ENCODE results near the gene DCLK1.

The DCLK1 gene

GRCh38 chr13:35814605-35815011, 316.6 kb downstream of the DCLK1 start:
- DNase-seq, result peak; percentile 70

- DNase-seq, result no peak
Measured at GRCh38 chr13:35812736-35813135, 318.4 kb downstream of the DCLK1 start.

DNA sequence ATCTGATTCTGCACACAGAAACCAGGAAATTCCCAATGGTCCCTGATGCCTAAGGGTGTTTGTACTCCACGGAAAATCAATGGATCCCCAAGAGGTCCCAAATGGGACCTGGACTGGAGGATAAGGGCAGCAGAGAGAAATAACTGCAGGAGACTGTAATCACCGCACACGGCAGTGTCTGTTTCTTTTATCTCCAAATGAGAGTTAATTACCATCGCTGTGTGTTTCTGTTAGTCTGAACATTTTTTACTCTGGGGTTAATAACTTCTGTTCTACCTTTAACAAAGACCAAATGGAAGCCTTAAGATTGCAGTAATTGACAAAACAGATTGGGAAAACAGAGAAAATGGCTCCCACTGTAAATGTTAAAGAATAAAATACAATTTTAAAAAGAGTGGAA, 320.9 kb downstream of the DCLK1 start:
- no peak for DNase-seq

DNA sequence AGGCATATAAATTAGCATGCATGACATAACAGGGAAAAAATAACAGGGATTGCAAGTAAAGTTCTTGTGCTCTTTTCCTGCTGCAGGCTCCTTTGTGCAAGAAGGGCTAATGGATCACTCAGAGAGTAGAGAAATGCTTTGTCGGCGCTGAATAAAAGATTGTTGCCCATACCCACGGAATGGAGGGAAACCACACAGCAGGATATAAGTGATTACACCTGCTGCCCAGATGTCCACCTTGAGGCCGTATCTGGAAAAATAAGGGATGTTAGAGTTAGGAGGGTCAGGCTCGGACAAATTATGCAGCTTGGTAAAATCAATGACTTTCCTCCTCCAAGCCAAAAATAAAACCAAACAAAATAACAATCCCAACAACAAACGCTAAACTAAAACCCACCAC, 322.3 kb downstream of the DCLK1 start:
- DNase-seq, result no peak

- DNase-seq, result no peak
Measured at GRCh38 chr13:35804901-35805300, 326.3 kb downstream of the DCLK1 start.

- no peak for DNase-seq
Measured at GRCh38 chr13:35797991-35798390, 333.2 kb downstream of the DCLK1 start.

- no peak for DNase-seq
Measured at GRCh38 chr13:35797244-35797643, 333.9 kb downstream of the DCLK1 start.

- no peak for DNase-seq
Measured at GRCh38 chr13:35796623-35797022, 334.6 kb downstream of the DCLK1 start.

DNA sequence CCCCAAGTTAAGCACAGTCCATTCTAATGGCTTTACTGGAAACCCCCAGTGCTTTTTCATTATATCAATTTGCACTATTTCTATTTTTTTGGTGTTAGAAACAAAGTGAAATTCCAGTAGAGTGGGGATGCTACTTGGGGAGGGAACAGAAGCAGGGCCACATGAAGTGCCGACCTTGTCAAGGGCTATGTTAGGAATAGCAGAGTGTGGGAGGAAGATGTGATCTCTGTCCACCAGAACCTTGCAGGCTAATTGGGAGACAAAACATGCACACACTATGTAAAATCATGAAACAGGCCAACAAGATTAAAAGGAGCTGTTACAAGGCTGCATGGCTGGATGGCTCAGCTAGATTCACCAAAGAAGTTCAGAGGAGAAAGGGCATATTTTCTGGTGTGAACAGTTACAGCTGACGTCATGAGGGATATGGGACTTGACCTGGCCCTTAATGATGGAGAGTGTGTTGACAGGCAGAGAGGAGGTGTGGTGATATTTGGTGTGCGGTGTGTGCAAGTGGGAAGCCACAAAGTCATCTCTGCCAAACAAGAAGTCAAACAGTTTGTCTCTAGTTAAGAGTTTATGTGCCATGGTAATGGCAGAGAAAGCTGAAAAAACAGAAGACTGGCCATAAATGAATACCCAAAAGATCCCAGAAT, 336.3 kb downstream of the DCLK1 start:
- no peak for DNase-seq

DNA sequence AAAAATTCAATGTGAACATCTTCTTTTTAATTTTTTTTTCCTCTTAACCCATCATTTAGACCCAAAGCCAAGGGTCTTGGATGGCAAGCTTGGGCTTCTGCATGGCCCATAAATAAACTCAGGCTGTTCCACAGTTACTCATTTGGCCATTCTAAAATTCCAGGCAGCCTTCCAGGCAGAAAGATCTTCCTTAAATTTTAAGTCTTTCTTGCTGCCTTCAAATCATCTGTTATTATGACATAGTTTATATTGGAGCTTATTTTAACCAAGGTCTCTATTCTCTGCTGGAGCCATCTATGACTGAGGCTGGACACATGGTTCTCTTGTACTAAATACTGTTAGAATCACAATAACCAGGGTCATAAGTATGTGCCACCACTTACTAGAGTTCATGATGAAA, 337.4 kb downstream of the DCLK1 start:
- DNase-seq, result no peak

DNA sequence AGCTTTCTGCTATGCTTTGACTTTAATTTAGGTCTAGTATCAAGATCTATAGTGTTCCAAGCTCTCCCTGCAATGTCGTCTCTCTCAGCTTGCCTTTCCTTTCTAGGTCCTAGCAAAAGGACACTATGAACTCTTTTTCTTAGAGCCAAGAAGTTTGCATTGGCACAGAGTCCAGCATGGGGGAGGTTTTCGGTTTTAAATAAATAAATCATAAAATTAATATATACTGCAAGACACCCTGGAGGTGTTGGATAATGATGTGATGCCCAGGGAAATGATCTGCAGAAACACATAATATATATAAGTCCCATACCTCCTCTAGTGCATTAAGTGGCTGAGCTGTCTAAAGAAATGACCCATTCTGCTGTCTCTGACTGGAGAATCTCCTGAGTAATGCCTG, 338.3 kb downstream of the DCLK1 start:
- DNase-seq, result no peak

- DNase-seq, result no peak
Measured at GRCh38 chr13:35792021-35792420, 339.2 kb downstream of the DCLK1 start.

- no peak for DNase-seq
Measured at GRCh38 chr13:35791184-35791851, 339.9 kb downstream of the DCLK1 start.

- DNase-seq, result no peak
Measured at GRCh38 chr13:35789335-35790165, 341.6 kb downstream of the DCLK1 start.

DNA sequence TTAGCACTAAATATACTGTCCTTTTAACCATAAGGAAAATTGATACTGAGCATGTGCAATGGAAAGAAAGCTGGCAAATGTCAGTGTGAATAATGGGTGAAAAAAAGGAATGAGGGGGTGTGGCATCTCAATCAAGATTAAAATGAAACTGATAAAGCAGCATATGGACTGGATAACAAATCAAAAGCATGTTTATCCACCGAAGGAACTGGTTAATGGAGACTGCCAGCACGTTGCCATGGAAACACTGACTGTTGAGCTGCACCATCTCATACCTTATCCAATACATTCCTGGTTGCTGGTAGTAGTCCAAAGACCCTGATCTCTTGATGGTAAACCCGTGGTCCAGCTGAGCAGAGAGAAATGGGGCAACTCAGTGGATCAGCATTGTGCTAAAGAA, 343.2 kb downstream of the DCLK1 start:
- no peak for DNase-seq

DNA sequence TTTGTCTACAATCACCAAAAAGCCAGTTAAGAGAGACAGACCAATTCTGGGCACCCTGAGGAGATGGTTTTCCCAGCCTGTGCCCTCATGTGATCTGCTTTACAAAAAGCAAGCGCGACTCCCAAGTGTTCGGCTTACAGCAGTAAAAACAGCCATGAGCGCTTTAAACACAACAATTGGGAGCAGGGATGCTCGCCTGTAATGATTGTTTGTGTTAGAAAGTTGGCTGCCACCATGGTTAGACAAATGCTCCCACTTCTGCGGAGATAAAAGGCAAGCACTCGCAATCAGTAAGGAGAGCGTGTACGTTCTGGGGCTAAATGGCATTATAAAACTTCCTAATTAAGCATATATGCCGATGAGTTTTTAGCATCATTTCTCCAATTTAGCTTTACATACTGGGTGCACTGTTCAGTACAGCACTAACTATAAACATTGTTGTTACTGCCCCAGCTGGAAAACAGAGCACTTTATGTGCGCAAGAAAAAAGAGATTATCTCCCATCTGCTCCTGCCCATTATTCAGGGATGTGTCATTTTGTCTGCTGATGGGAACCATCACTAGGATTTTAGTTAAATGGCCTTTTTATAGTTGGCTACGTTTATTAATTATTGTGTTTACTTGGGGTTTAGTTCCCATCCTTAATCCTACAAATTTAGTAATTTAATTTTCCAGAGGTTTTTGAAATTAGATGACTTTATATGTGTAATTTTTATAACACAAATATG, 345.4 kb downstream of the DCLK1 start:
- DNase-seq, result no peak

DNA sequence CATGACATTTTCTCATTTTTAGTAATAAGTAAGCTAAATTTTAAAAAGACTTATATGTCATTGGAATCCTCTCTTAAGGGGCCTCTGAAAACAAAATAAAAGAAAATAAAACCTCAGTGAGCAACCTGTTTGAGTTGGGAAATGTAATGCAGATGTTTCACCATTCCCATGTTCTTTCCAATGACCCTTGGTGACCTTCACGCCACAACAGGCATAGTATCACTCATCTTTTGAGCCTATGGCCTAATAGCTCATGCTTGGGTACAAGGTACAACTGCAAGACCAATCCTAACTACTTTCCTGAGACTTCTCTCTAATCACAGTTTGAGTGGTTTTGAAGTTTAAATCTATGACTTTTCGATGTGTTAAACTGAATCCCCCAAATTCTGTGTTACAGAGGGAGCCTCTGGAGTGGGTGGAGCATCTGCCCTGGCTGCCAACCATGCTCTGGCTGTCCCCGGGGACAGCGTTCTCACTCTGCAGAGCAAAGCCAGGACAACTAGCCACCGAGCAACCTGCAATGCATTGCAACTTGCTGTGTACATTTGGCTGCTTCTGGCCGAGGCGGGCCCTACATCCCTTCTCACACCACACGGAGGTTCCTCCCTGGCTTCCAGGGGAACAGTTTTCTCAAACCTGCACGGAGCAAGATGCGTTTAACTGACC, 346.8 kb downstream of the DCLK1 start:
- no peak for DNase-seq

- no peak for DNase-seq
Measured at GRCh38 chr13:35782793-35783192, 348.4 kb downstream of the DCLK1 start.

DNA sequence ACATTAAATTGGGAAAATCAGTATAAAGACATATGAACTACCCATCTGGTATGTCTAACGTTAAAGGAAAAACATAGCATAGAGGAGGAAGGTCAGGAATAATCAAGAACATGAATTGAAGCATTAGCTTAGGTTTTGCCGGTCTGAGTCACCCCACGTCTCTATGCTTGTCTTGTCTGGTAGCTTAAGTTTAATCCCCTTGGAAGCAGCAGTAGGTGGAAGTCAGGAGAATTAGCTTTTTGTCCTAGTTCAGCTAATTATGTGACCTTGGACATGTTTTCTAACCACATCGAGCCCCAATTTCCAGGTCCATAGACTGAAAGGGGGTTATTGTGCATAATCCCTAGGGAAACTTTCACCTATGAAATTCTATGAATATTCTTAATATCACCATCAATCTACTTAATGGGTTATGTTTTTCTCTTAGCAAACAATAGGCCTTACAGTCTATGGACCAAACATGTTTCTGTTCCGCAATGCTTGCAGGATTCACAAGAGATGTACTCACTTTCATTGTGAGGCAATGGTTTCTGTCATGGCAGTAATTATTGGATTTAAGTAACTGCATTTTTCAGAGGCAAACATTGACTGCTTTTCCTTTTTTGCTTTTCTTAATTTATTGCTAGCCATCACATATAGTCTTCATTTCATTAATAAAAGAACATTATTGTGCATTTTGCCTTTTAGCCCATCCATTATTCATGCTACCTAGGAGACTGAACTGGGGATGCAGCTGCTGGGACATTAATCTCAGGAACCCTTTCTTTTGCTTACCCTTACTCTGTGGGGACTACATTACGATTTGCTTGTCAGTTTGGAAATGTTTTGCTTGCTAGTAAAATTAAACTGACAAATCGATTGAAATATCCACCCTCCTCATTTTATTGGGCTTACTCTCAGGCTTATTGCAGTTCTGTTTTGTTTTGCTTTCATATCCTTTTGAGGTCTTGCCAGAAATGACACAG, 349.9 kb downstream of the DCLK1 start:
- DNase-seq, result no peak

- no peak for DNase-seq
Measured at GRCh38 chr13:35780613-35781012, 350.6 kb downstream of the DCLK1 start.

- DNase-seq, result no peak
Measured at GRCh38 chr13:35771898-35772297, 359.3 kb downstream of the DCLK1 start.

Data from NCI-H1417 treated with DMSO at 0.1 percent for 48 hours (cell line).